Keratinocyte (primary cell): ENCODE data around the gene MDH1.

ENCODE experiments used
- CTCF ChIP-seq, 3 experiments: IDR thresholded peaks in 1 of 3; conservative IDR thresholded peaks in 1 of 3; optimal IDR thresholded peaks in 1 of 3; 2 replicates in 2 of 3; 3 replicates in 1 of 3; pipeline versions ENCODE3 to v1.5.1; 2011; ENCODE audit warnings: low read length in 3 of 3, mild to moderate bottlenecking in 3 of 3, moderate library complexity in 2 of 3, control low read depth in 1 of 3, inconsistent platforms in 1 of 3; ENCODE audit not compliant: insufficient read depth in 2 of 3; ENCODE audit errors: extremely low read depth in 1 of 3
- EZH2 ChIP-seq: IDR thresholded peaks from one replicate; pipeline ENCODE4 v1.6.1; 2012; ENCODE audit warnings: inconsistent platforms, mild to moderate bottlenecking, low read length, moderate library complexity

- TF ChIP-seq EZH2 = no peak
- TF ChIP-seq CTCF (optimal IDR thresholded peaks at IDR 0.05 in 1 of 3, IDR thresholded peaks at IDR 0.05 in 1 of 3, conservative IDR thresholded peaks at IDR 0.05 in 1 of 3; ENCODE audit: extremely low read depth in 1 of 3, insufficient read depth in 2 of 3, low read length in 3 of 3) = no peak
Observed at GRCh38 chr2:63651861-63652651, 63.3 kb downstream of the MDH1 start.
